ENCODE data around the gene EPHA6. TPM values are rescaled to one million over a fixed set of nuclear protein-coding genes. Genes with fewer than 3 reads are reported as not detected.
"Not testable (repeated sequence)": the region's sequence is repeated elsewhere in the genome, so short reads cannot be mapped to it uniquely, and the experiment has no call there.

Gene EPHA6
- total and polyA plus RNA-seq, 2 donors (not counting 1 experiment from before 2014, with no cell fraction given): not detected

DNA sequence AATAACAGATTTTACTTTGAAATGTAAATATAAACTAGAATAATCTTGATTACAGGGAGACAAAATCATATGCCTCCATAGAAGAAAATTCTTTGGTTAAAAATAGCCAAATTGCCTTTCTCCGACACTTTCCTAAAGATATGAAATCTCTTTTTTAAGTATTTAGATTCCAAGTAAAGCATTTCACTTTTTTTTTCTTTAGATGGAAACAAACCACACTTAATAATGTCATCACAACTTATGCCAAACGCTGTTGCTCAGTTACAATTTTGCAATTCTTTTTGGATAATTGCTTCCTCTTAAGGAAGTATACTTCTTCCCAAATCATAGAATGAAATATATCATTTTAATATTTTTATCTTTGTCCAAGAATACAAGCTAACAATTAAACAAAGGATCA, 656.1 kb downstream of the EPHA6 start:
- H3K9me3 Mint-ChIP-seq (ENCODE audit: insufficient read depth): no peaks in the 10 kb centered on the region
- DNase-seq: no peak
- H3K4me2 ChIP-seq (replicated peaks; ENCODE audit: low read depth, low read length, poor library complexity, severe bottlenecking): no peak overlapping the region
- H3K27ac ChIP-seq (ENCODE audit: low read length in 2 of 2): no peak overlapping the region
- H3K4me3 Mint-ChIP-seq: no peak overlapping the region
- H3K4me3 ChIP-seq (ENCODE audit: control extremely low read depth in 1 of 5, extremely low read depth in 1 of 5, insufficient read depth in 1 of 5, low read depth in 2 of 5, low read length in 4 of 5): no peak overlapping the region
- no peaks in the 10 kb centered on the region for H3K27me3 ChIP-seq (replicated peaks in 1 of 4; ENCODE audit: control extremely low read depth in 1 of 4, control insufficient read depth in 3 of 4, insufficient read depth in 4 of 4, low read length in 3 of 4)
- H3K36me3 ChIP-seq (replicated peaks in 1 of 2; ENCODE audit: control extremely low read depth in 1 of 2, control insufficient read depth in 1 of 2, extremely low read depth in 1 of 2, insufficient read depth in 2 of 2, low read length in 1 of 2): no peaks in the 10 kb centered on the region
- no peaks in the 10 kb centered on the region for H3K4me1 ChIP-seq (ENCODE audit: control insufficient read depth in 2 of 2, insufficient read depth in 2 of 2, low read length in 2 of 2)
- H3K9ac ChIP-seq (ENCODE audit: low read length): no peak overlapping the region
- ChIA-PET CTCF (no interaction called here), POLR2A (no interaction called here)
- intact Hi-C loops (cut with micrococcal nuclease): no loop called here
- H2AFZ ChIP-seq (ENCODE audit: insufficient read depth, low read depth, low read length, poor library complexity, severe bottlenecking): no peak overlapping the region
- H3K4me1 Mint-ChIP-seq: no peaks in the 10 kb centered on the region
- no peak for ATAC-seq (ENCODE audit: low read depth)
- no peaks in the 10 kb centered on the region for H3K79me2 ChIP-seq (ENCODE audit: control insufficient read depth, insufficient read depth, low read length)
- TF ChIP-seq, protein P1, sequence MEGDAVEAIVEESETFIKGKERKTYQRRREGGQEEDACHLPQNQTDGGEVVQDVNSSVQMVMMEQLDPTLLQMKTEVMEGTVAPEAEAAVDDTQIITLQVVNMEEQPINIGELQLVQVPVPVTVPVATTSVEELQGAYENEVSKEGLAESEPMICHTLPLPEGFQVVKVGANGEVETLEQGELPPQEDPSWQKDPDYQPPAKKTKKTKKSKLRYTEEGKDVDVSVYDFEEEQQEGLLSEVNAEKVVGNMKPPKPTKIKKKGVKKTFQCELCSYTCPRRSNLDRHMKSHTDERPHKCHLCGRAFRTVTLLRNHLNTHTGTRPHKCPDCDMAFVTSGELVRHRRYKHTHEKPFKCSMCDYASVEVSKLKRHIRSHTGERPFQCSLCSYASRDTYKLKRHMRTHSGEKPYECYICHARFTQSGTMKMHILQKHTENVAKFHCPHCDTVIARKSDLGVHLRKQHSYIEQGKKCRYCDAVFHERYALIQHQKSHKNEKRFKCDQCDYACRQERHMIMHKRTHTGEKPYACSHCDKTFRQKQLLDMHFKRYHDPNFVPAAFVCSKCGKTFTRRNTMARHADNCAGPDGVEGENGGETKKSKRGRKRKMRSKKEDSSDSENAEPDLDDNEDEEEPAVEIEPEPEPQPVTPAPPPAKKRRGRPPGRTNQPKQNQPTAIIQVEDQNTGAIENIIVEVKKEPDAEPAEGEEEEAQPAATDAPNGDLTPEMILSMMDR (IDR thresholded peaks at IDR 0.05): no peak
- no peak for TF ChIP-seq EZH2 (IDR thresholded peaks at IDR 0.05; ENCODE audit: borderline replicate concordance, insufficient read depth, low read depth, low read length, poor library complexity, severe bottlenecking)
- H3K9me3 ChIP-seq (ENCODE audit: control extremely low read depth in 1 of 3, control insufficient read depth in 2 of 3, insufficient read depth in 1 of 3, low read length in 2 of 3): no peaks in the 10 kb centered on the region
- H3K27me3 Mint-ChIP-seq: no peaks in the 10 kb centered on the region
- H3K27ac Mint-ChIP-seq: no peak overlapping the region
- H4K20me1 ChIP-seq (ENCODE audit: control insufficient read depth, insufficient read depth, low read length, poor library complexity, severe bottlenecking): no peaks in the 10 kb centered on the region
- WGBS (ENCODE audit: insufficient coverage): no CpG with 5 or more reads among the region's 2 CpGs

DNA sequence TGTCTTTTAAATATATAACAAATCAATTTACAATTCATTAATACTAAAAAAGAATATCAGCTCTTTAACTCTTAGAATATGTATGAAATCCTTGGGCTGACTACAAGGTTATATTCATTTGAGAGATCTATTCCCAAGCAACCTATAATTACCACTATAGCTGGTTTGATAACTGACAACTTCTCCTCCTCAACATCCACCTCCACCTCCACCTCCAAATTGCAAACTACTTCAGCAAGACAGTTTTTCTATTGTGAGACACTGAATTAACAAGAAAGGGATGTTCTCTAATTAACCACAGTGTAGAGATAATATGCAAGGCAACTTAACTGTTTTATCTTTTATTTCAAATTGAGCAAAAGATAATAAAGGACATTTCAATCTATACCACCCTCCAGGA, 665.3 kb downstream of the EPHA6 start:
- H3K9ac ChIP-seq (ENCODE audit: low read length): no peak overlapping the region
- no peaks in the 10 kb centered on the region for H3K36me3 ChIP-seq (replicated peaks in 1 of 2; ENCODE audit: control extremely low read depth in 1 of 2, control insufficient read depth in 1 of 2, extremely low read depth in 1 of 2, insufficient read depth in 2 of 2, low read length in 1 of 2)
- no peak overlapping the region for H3K4me2 ChIP-seq (replicated peaks; ENCODE audit: low read depth, low read length, poor library complexity, severe bottlenecking)
- TF ChIP-seq, protein P1 (IDR thresholded peaks at IDR 0.05): no peak
- TF ChIP-seq EZH2 (IDR thresholded peaks at IDR 0.05; ENCODE audit: borderline replicate concordance, insufficient read depth, low read depth, low read length, poor library complexity, severe bottlenecking): no peak
- H3K79me2 ChIP-seq (ENCODE audit: control insufficient read depth, insufficient read depth, low read length): no peaks in the 10 kb centered on the region
- DNase-seq (no peak), ATAC-seq (ENCODE audit: low read depth) (no peak)
- Mint-ChIP-seq H3K27me3 (no peaks in the 10 kb centered on the region), H3K4me1 (no peaks in the 10 kb centered on the region), H3K27ac (no peak overlapping the region), H3K9me3 (ENCODE audit: insufficient read depth) (no peaks in the 10 kb centered on the region), H3K4me3 (no peak overlapping the region)
- no peaks in the 10 kb centered on the region for H4K20me1 ChIP-seq (ENCODE audit: control insufficient read depth, insufficient read depth, low read length, poor library complexity, severe bottlenecking)
- intact Hi-C loops (cut with micrococcal nuclease): no loop called here
- H3K4me1 ChIP-seq (ENCODE audit: control insufficient read depth in 2 of 2, insufficient read depth in 2 of 2, low read length in 2 of 2): no peaks in the 10 kb centered on the region
- no peak overlapping the region for H2AFZ ChIP-seq (ENCODE audit: insufficient read depth, low read depth, low read length, poor library complexity, severe bottlenecking)
- peaks cover 0 to 6% (median 0%) of the 10 kb centered on the region in 3 donors for H3K9me3 ChIP-seq (ENCODE audit: control extremely low read depth in 1 of 3, control insufficient read depth in 2 of 3, insufficient read depth in 1 of 3, low read length in 2 of 3)
- no peak overlapping the region for H3K27ac ChIP-seq (ENCODE audit: low read length in 2 of 2)
- ChIA-PET POLR2A (no interaction called here), CTCF (no interaction called here)
- H3K4me3 ChIP-seq (ENCODE audit: control extremely low read depth in 1 of 5, extremely low read depth in 1 of 5, insufficient read depth in 1 of 5, low read depth in 2 of 5, low read length in 4 of 5): no peak overlapping the region
- no peaks in the 10 kb centered on the region for H3K27me3 ChIP-seq (replicated peaks in 1 of 4; ENCODE audit: control extremely low read depth in 1 of 4, control insufficient read depth in 3 of 4, insufficient read depth in 4 of 4, low read length in 3 of 4)

DNA sequence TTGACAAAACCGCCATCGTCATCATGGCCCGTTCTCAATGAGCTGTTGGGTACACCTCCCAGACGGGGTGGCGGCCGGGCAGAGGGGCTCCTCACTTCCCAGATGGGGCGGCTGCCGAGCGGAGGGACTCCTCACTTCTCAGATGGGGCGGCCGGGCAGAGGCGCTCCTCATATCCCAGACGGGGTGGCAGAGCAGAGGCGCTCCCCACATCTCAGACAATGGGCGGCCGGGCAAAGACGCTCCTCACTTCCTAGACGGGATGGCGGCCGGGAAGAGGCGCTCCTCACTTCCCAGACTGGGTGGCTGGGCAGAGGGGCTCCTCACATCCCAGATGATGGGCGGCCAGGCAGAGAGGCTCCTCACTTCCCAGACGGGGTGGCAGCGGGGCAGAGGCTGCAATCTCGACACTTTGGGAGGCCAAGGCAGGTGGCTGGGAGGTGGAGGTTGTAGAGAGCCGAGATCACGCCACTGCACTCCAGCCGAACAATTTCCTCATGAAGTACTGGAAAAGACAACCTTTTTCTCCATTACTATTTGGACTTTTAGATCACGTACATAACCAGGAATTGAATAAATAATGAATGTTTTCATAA, 666.4 kb downstream of the EPHA6 start:
- WGBS (ENCODE audit: insufficient coverage): 100% methylated on average over 3 of the region's 29 CpGs
- H3K27ac Mint-ChIP-seq; intact Hi-C loops (cut with micrococcal nuclease); H3K9me3 ChIP-seq (ENCODE audit: control extremely low read depth in 1 of 3, control insufficient read depth in 2 of 3, insufficient read depth in 1 of 3, low read length in 2 of 3); H3K36me3 ChIP-seq (replicated peaks in 1 of 2; ENCODE audit: control extremely low read depth in 1 of 2, control insufficient read depth in 1 of 2, extremely low read depth in 1 of 2, insufficient read depth in 2 of 2, low read length in 1 of 2); DNase-seq; H3K9me3 Mint-ChIP-seq (ENCODE audit: insufficient read depth); H3K4me1 ChIP-seq (ENCODE audit: control insufficient read depth in 2 of 2, insufficient read depth in 2 of 2, low read length in 2 of 2); H3K79me2 ChIP-seq (ENCODE audit: control insufficient read depth, insufficient read depth, low read length); H3K27me3 ChIP-seq (replicated peaks in 1 of 4; ENCODE audit: control extremely low read depth in 1 of 4, control insufficient read depth in 3 of 4, insufficient read depth in 4 of 4, low read length in 3 of 4); CTCF ChIA-PET; ATAC-seq (ENCODE audit: low read depth); H3K4me3 Mint-ChIP-seq; H4K20me1 ChIP-seq (ENCODE audit: control insufficient read depth, insufficient read depth, low read length, poor library complexity, severe bottlenecking); H3K9ac ChIP-seq (ENCODE audit: low read length); POLR2A ChIA-PET; H3K4me1 Mint-ChIP-seq; H3K27ac ChIP-seq (ENCODE audit: low read length in 2 of 2); H3K4me2 ChIP-seq (replicated peaks; ENCODE audit: low read depth, low read length, poor library complexity, severe bottlenecking); H2AFZ ChIP-seq (ENCODE audit: insufficient read depth, low read depth, low read length, poor library complexity, severe bottlenecking); H3K27me3 Mint-ChIP-seq; H3K4me3 ChIP-seq (ENCODE audit: control extremely low read depth in 1 of 5, extremely low read depth in 1 of 5, insufficient read depth in 1 of 5, low read depth in 2 of 5, low read length in 4 of 5): not testable (repeated sequence)

All from B cell (primary cell).